ENCODE results near the gene SPRR4.

GRCh38 chr1:152997901-152998300 lies 27.5 kb downstream of the SPRR4 start:
- TF ChIP-seq CTCF (IDR thresholded peaks at IDR 0.05) = no peak
- TF ChIP-seq POLR2A (IDR thresholded peaks at IDR 0.05) = no peak

Measured in testis (tissue), 2 donors.